Sigmoid colon (tissue), 7 donors: ENCODE results near the gene TRIM59. TPM values are rescaled to one million over a fixed set of nuclear protein-coding genes. Genes with fewer than 3 reads are reported as not detected.

Experiments
- DNase-seq: peaks from one replicate; pipeline ENCODE4 v3.0.0-alpha.2; 2019
- H3K27ac ChIP-seq, 4 donors: fragments of 200-600 bp; sonication (generic); one replicate each; pipeline ENCODE4 v1.5.1; 2016 to 2019; ENCODE audit warnings: mild to moderate bottlenecking in 1 of 4
- H3K27me3 ChIP-seq, 3 donors: fragments of 200-600 bp; sonication (generic); one replicate each; pipeline ENCODE4 v1.5.1; 2019; ENCODE audit warnings: mild to moderate bottlenecking in 1 of 3
- H3K36me3 ChIP-seq, 4 donors: fragments of 200-600 bp; sonication (generic); one replicate each; pipeline ENCODE4 v1.5.1; 2016 to 2019
- H3K4me1 ChIP-seq, 4 donors: fragments of 200-600 bp; sonication (generic); one replicate each; pipeline ENCODE4 v1.5.1; 2017 to 2019
- H3K4me3 ChIP-seq, 4 donors: fragments of 200-600 bp; sonication (generic); one replicate each; pipeline ENCODE4 v1.5.1; 2017 to 2019; ENCODE audit warnings: mild to moderate bottlenecking in 2 of 4, moderate library complexity in 1 of 4
- H3K9me3 ChIP-seq, 4 donors: fragments of 200-600 bp in 3 of 4; sonication (generic) in 3 of 4; one replicate each; pipeline versions ENCODE4 v1.5.1 to v1.6.1; 2013 to 2019
- EP300 ChIP-seq, 4 donors: sonication (generic); formaldehyde crosslinking; IDR thresholded peaks; one replicate each; pipeline ENCODE4 v1.6.1; 2017; ENCODE audit warnings: antibody characterized with exemption in 4 of 4
- POLR2A ChIP-seq, 2 donors: fragments of 450-650 bp; IDR thresholded peaks; one replicate each; pipeline ENCODE4 v1.6.1; 2016; ENCODE audit warnings: antibody characterized with exemption in 2 of 2, mild to moderate bottlenecking in 2 of 2, moderate library complexity in 2 of 2
- POLR2AphosphoS5 ChIP-seq, 4 donors: sonication (generic); formaldehyde crosslinking; IDR thresholded peaks; one replicate each; pipeline ENCODE4 v1.6.1; 2017; ENCODE audit warnings: antibody characterized with exemption in 4 of 4
- WGBS, 2 donors: extraction: QIAGEN DNeasy Blood & Tissue Kit; methylation state at CpG; one replicate each; pipeline ENCODE4 v1.1.7; 2013; 5-methylcytosine and 5-hydroxymethylcytosine counted together
- intact Hi-C: fragments of 100-400 bp; cut with DNase I; formaldehyde crosslinking; loops from one replicate; pipeline ENCODE4 v1.15.1; 2023
- polyA plus RNA-seq, 3 donors: library from polyadenylated mRNA; stranded (reverse); fragments of 200-250 nt; gene quantifications; one replicate each; pipeline ENCODE4 v1.2.3, GENCODE V29; 2013
- total RNA-seq, 4 donors: library from RNA; depleted of rRNA; stranded (reverse); fragments of >200 nt; gene quantifications; one replicate each; pipeline ENCODE4 v1.1.0, GENCODE V29; 2016
- TF ChIP-seq, protein P1 (sequence below), 4 experiments: fragments of 450-650 bp in 3 of 4; fragments of 200-600 bp in 1 of 4; IDR thresholded peaks; one replicate each; pipeline ENCODE4 v1.5.1; 2016 to 2019; ENCODE audit warnings: antibody characterized with exemption in 4 of 4, mild to moderate bottlenecking in 3 of 4, moderate library complexity in 2 of 4
- donor health status: healthy with polysubstance abuse.
- donor health status: Bipolar disorder and iron deficiency.
- donor health status: healthy.

The TRIM59 gene
- total and polyA plus RNA-seq, 7 donors, result 0.60 to 6.1 (median 5.0) TPM

DNA sequence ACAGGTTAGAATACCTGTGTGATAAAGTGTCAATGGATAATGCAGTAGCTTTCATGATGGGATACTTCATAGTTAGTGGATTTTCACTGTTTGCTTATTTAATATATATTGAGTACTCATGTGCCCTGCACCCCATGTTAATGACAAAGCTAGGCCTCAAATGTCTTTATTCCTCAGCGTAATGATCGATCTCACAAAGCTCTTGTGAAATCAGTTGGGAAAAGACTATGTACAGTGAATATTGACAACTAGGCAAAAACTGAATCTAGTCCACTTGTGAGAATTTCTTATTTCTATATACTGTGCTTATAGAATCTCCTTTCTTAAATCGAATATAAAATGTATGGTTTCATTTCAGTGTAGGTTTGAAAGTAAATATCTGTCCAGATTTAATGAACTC, 32.3 kb downstream of the TRIM59 start:
- DNase-seq, result no peak
- intact Hi-C loops, result no loop called here
- no peak overlapping the region for H3K27ac ChIP-seq
- H3K27me3 ChIP-seq, result no peaks in the 10 kb centered on the region
- no peak overlapping the region for H3K4me3 ChIP-seq
- TF ChIP-seq, protein P1, sequence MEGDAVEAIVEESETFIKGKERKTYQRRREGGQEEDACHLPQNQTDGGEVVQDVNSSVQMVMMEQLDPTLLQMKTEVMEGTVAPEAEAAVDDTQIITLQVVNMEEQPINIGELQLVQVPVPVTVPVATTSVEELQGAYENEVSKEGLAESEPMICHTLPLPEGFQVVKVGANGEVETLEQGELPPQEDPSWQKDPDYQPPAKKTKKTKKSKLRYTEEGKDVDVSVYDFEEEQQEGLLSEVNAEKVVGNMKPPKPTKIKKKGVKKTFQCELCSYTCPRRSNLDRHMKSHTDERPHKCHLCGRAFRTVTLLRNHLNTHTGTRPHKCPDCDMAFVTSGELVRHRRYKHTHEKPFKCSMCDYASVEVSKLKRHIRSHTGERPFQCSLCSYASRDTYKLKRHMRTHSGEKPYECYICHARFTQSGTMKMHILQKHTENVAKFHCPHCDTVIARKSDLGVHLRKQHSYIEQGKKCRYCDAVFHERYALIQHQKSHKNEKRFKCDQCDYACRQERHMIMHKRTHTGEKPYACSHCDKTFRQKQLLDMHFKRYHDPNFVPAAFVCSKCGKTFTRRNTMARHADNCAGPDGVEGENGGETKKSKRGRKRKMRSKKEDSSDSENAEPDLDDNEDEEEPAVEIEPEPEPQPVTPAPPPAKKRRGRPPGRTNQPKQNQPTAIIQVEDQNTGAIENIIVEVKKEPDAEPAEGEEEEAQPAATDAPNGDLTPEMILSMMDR (IDR thresholded peaks at IDR 0.05), result no peak
- TF ChIP-seq POLR2AphosphoS5 (IDR thresholded peaks at IDR 0.05) (no peak), EP300 (IDR thresholded peaks at IDR 0.05) (no peak), POLR2A (IDR thresholded peaks at IDR 0.05) (no peak)
- 63 to 83% methylated on average over 3 of the region's 3 CpGs for WGBS, 2 donors
- peaks cover 0 to 57% (median 4%) of the 10 kb centered on the region in 4 donors for H3K36me3 ChIP-seq
- no peaks in the 10 kb centered on the region for H3K9me3 ChIP-seq
- no peaks in the 10 kb centered on the region for H3K4me1 ChIP-seq

DNA sequence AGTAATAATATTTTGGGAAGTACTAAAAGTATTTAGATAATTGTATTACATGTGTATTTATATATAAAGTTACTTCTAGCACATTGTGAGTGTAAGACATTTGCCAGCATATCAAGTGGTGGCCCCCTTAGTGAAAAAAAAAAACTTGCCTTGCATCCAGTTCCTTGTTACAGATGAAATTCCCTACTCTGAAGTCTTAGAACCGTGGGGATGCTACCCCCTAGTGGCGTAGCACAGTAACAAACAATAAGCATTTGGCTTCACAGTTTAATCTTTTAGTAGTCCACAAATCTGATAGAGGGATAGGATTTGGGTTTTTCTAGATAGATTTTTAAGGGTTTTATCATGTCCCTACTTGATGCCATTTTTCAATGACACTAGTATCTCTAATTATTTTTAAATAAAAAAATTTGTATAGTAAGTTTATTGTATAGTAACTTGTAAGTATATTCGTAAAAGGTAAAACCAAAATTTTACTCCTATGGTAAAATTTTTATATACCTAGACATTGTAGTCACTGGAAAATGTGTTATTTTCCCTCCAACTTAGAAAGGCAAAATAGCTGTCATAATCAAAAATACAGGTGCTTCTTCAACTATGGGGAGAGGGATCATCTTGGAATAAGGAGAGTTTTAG, 35.9 kb downstream of the TRIM59 start:
- intact Hi-C loops, result loop anchor here (2.0 to 5.0 kb wide), 2 partner anchors 251 to 381 kb away; no protein-coding TSS in a partner anchor
- H3K36me3 ChIP-seq, result peaks cover 0 to 42% (median 0%) of the 10 kb centered on the region in 4 donors

DNA sequence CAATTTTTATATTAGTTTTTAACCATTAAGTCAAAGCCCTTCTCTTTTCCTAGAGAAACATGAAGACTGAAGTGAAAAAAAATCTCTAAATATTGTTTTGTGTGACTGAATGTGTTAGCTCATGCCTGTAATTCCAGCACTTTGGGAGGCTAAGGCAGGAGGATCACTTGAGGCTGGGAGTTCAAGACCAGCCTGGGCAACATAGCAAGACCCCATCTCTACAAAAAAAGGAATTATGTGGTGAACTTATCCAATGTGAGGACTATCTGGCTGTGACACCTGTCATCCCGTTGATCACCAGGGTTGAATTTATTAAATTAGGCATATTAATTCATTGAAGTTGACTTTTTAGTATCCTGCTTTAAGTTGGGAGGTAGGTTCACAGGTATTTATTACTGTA, 37.1 kb downstream of the TRIM59 start:
- H3K27ac ChIP-seq, result no peak overlapping the region
- TF ChIP-seq POLR2AphosphoS5 (IDR thresholded peaks at IDR 0.05), result no peak
- TF ChIP-seq POLR2A (IDR thresholded peaks at IDR 0.05), result no peak
- TF ChIP-seq EP300 (IDR thresholded peaks at IDR 0.05), result no peak
- TF ChIP-seq, protein P1 (IDR thresholded peaks at IDR 0.05), result no peak
- H3K9me3 ChIP-seq, result no peaks in the 10 kb centered on the region
- H3K4me1 ChIP-seq, result no peaks in the 10 kb centered on the region
- DNase-seq, result no peak
- 50 to 76% methylated on average over 1 of the region's 1 CpG for WGBS, 2 donors
- intact Hi-C loops, result loop anchor here (2.0 to 5.0 kb wide), 2 partner anchors 250 to 380 kb away; no protein-coding TSS in a partner anchor
- peaks cover 0 to 30% (median 0%) of the 10 kb centered on the region in 4 donors for H3K36me3 ChIP-seq
- no peak overlapping the region for H3K4me3 ChIP-seq
- H3K27me3 ChIP-seq, result no peaks in the 10 kb centered on the region

More for the DNA sequence above, 35.9 kb downstream of the TRIM59 start:
- Histone ChIP-seq H3K4me1 (no peaks in the 10 kb centered on the region), H3K27ac (no peak overlapping the region), H3K27me3 (no peaks in the 10 kb centered on the region), H3K4me3 (no peak overlapping the region), H3K9me3 (no peaks in the 10 kb centered on the region)
- WGBS, 2 donors, result 34 to 41% methylated on average over 3 of the region's 3 CpGs
- TF ChIP-seq, protein P1 (IDR thresholded peaks at IDR 0.05), result peak; percentile 54 to 91 (median 61)
- TF ChIP-seq EP300 (IDR thresholded peaks at IDR 0.05), result no peak
- DNase-seq, result no peak

DNA sequence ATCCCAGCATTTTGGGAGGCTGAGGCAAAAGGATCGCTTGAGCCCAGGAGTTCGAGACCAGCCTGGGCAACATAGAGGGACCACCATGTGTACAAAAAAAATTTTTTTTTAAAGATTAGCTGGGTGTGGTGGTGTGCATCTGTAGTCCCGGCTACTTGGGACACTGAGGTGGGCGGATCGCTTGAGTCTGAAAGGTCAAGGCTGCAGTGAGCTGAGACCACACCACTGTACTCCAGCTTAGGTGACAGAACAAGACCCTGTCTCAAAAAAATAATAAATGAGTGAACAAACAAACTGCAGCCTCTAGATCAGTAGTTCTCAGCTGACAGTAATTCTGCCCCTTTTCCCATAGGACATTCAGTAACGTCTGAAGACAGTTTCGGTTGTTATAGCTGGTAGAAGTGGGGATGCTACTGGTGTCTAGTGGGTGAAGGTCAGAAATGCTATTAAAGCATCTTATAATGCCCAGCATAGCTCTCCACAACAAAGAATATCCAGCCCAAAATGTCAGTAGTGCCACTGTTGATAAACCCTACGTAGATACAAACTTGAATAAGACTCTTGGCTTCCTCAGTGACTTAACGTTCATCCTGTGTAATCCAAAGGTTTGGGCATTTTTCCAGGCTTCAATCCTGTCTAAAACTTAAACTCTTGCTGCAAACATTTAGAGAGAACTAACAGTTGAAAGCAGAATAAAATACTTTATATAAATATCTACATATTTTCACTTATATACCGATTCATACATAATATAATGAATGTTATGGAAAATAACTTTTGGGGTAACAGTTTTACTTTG, 39.6 kb downstream of the TRIM59 start:
- Histone ChIP-seq H3K4me1 (no peaks in the 10 kb centered on the region), H3K27ac (no peak overlapping the region), H3K27me3 (no peaks in the 10 kb centered on the region), H3K36me3 (peaks cover 0 to 7% (median 0%) of the 10 kb centered on the region in 4 donors), H3K9me3 (no peaks in the 10 kb centered on the region), H3K4me3 (no peak overlapping the region)
- no peak for DNase-seq
- WGBS, 2 donors, result 83 to 84% methylated on average over 10 of the region's 10 CpGs
- TF ChIP-seq POLR2A (IDR thresholded peaks at IDR 0.05) (no peak), EP300 (IDR thresholded peaks at IDR 0.05) (no peak), POLR2AphosphoS5 (IDR thresholded peaks at IDR 0.05) (no peak)
- TF ChIP-seq, protein P1 (IDR thresholded peaks at IDR 0.05), result no peak
- intact Hi-C loops, result loop anchor here (5.0 to 10.0 kb wide), 2 partner anchors 248 to 645 kb away; no protein-coding TSS in a partner anchor
